ENCODE results near the gene MYO1A. TPM values are rescaled to one million over a fixed set of nuclear protein-coding genes. Genes with fewer than 3 reads are reported as not detected.
A peak's percentile ranks its signal among the peaks of the same experiment; 100 is the strongest.

The MYO1A gene
- total RNA-seq, 6 donors from 2014 or later, result under 0.01 to 6.2 (median 0.67) TPM; not detected in 1

DNA sequence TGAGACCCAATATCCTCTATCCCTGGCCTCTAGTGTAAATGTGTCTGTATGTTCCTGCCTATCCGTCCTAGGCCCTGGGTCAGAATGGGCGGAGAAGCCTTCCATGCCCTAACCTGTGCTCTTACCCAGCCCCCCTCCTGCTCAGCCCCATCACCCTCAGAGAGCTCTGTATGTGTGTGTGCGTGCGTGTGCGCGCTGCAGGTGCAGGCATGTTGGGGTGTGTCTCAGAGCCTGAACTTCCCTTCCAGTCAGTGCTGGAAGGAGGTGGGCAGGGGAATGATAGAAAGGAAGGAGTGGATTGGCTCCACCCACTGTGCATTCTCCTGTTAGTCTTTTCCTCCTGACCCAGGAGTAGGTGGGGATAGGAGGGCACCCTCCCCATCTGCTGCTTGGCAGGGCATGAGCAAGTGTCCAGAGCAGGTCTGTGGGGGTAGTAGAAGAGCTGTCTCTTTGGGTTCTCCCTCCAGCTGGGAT, 46.2 kb upstream of the MYO1A start:
- WGBS, 2 donors, result 80 to 87% methylated on average over 6 of the region's 6 CpGs
- H3K9me3 ChIP-seq, result no peaks in the 10 kb centered on the region
- ATAC-seq (ENCODE audit: low FRiP score in 2 of 2) (no peak), DNase-seq (no peak)
- TF ChIP-seq POLR2A (IDR thresholded peaks at IDR 0.05), result no peak
- no peak for TF ChIP-seq EP300 (IDR thresholded peaks at IDR 0.05)
- TF ChIP-seq POLR2AphosphoS5 (IDR thresholded peaks at IDR 0.05), result no peak
- TF ChIP-seq, protein P1, sequence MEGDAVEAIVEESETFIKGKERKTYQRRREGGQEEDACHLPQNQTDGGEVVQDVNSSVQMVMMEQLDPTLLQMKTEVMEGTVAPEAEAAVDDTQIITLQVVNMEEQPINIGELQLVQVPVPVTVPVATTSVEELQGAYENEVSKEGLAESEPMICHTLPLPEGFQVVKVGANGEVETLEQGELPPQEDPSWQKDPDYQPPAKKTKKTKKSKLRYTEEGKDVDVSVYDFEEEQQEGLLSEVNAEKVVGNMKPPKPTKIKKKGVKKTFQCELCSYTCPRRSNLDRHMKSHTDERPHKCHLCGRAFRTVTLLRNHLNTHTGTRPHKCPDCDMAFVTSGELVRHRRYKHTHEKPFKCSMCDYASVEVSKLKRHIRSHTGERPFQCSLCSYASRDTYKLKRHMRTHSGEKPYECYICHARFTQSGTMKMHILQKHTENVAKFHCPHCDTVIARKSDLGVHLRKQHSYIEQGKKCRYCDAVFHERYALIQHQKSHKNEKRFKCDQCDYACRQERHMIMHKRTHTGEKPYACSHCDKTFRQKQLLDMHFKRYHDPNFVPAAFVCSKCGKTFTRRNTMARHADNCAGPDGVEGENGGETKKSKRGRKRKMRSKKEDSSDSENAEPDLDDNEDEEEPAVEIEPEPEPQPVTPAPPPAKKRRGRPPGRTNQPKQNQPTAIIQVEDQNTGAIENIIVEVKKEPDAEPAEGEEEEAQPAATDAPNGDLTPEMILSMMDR (IDR thresholded peaks at IDR 0.05), result no peak
- no peak overlapping the region for H3K4me3 ChIP-seq
- H3K27me3 ChIP-seq, result no peaks in the 10 kb centered on the region
- peaks cover 26 to 92% (median 77%) of the 10 kb centered on the region in 4 donors for H3K36me3 ChIP-seq
- peaks cover 28 to 44% (median 34%) of the 10 kb centered on the region in 4 donors for H3K4me1 ChIP-seq
- peak overlapping the region in 2 of 4 donors; percentile 34 to 97 for H3K27ac ChIP-seq

- 91 to 93% methylated on average over 3 of the region's 3 CpGs for WGBS, 2 donors
- no peaks in the 10 kb centered on the region for H3K27me3 ChIP-seq
- TF ChIP-seq, protein P1 (IDR thresholded peaks at IDR 0.05), result no peak
- TF ChIP-seq POLR2A (IDR thresholded peaks at IDR 0.05) (no peak), POLR2AphosphoS5 (IDR thresholded peaks at IDR 0.05) (no peak), EP300 (IDR thresholded peaks at IDR 0.05) (no peak)
- H3K4me3 ChIP-seq, result no peak overlapping the region
- H3K9me3 ChIP-seq, result no peaks in the 10 kb centered on the region
- no peak for DNase-seq
- H3K27ac ChIP-seq, result peak overlapping the region in 1 of 4 donors; percentile 97
- peaks cover 26 to 92% (median 78%) of the 10 kb centered on the region in 4 donors for H3K36me3 ChIP-seq
- ATAC-seq (ENCODE audit: low FRiP score in 2 of 2), result no peak
- H3K4me1 ChIP-seq, result peaks cover 35 to 51% (median 41%) of the 10 kb centered on the region in 4 donors
These were observed 45.5 kb upstream of the MYO1A start for GRCh38 chr12:57095440-57095839.

DNA sequence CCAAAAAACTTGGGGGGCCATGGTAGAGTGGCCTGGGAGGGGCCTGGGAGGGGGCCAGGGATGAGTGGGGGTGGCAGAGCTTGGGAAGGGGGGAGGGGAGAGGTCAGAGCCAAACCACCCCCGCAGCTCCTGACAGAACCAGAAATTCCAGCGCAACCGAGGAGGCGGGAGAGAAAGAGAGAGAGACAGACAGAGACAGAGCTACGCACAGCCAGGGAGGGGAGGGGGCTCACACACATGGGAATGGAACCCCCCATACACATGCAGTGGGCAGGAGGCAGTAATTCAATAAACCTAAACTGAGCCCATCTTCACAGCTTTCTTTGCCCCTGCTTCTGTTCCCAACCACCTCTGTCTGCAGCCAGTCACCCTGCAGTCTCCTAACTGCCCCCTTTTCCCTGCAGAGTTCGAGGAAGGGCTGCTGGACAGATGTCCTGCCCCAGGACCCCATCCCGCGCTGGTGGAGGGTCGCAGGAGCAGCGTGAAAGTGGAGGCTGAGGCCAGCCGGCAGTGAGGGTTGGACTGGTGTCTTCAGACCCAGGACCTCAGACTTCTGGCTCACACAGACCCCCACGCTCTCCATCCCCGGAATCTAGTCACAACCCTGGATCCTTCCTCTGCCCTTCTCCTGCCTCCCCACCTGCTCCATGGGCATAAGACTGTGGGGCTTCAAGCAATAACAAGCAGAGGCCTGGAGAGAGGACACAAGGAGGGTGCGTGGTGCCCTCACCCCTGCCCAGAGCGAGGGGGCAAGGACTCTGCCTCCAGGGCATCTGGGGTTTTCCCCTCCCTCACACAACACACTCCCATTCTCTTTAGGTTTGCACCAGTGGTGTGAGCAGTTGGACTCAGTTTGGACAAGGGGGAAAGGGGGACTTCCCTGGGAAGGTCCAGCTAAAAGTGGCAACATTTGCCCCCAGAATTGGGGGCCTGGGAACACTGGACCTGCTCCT, 44.6 kb upstream of the MYO1A start:
- 62 to 63% methylated on average over 15 of the region's 15 CpGs for WGBS, 2 donors
- peaks cover 26 to 82% (median 70%) of the 10 kb centered on the region in 4 donors for H3K36me3 ChIP-seq
- no peaks in the 10 kb centered on the region for H3K9me3 ChIP-seq

GRCh38 chr12:57093415-57094207, 43.7 kb upstream of the MYO1A start:
- H3K36me3 ChIP-seq, result peaks cover 23 to 74% (median 62%) of the 10 kb centered on the region in 4 donors
- DNase-seq, result peak; percentile 74 to 89
- ATAC-seq (ENCODE audit: low FRiP score in 2 of 2), result peak; percentile 54 to 65
- peaks cover 38 to 55% (median 46%) of the 10 kb centered on the region in 4 donors for H3K4me1 ChIP-seq
- H3K9me3 ChIP-seq, result no peaks in the 10 kb centered on the region
- H3K27ac ChIP-seq, result peak overlapping the region; percentile 46 to 97 (median 76)
- WGBS, 2 donors, result 13 to 36% methylated on average over 8 to 15 of the region's 24 CpGs
- H3K4me3 ChIP-seq, result no peak overlapping the region
- no peaks in the 10 kb centered on the region for H3K27me3 ChIP-seq
- TF ChIP-seq, protein P1 (IDR thresholded peaks at IDR 0.05), result peak; percentile 47 to 83 (median 69)
- peak in 1 of 4 donors; percentile 14 for TF ChIP-seq POLR2A (IDR thresholded peaks at IDR 0.05)
- TF ChIP-seq EP300 (IDR thresholded peaks at IDR 0.05), result no peak

More for the DNA sequence above, 44.6 kb upstream of the MYO1A start:
- H3K4me3 ChIP-seq, result no peak overlapping the region
- H3K27me3 ChIP-seq, result no peaks in the 10 kb centered on the region
- H3K4me1 ChIP-seq, result peaks cover 38 to 55% (median 46%) of the 10 kb centered on the region in 4 donors
- ATAC-seq (ENCODE audit: low FRiP score in 2 of 2) (no peak), DNase-seq (peak in 1 of 2 donors; percentile 61)
- TF ChIP-seq POLR2AphosphoS5 (IDR thresholded peaks at IDR 0.05) (no peak), EP300 (IDR thresholded peaks at IDR 0.05) (no peak), POLR2A (IDR thresholded peaks at IDR 0.05) (no peak)
- TF ChIP-seq, protein P1 (IDR thresholded peaks at IDR 0.05), result no peak
- H3K27ac ChIP-seq, result peak overlapping the region; percentile 46 to 97 (median 74)
